GM18873 (cell line): ENCODE measurements around the gene POLR1D.
"Not testable (repeated sequence)": the region's sequence is repeated elsewhere in the genome, so short reads cannot be mapped to it uniquely, and the experiment has no call there.

ENCODE experiments used
- ATAC-seq: cut with Tn5 transposase; IDR thresholded peaks from one replicate; pipeline ENCODE4 v1.9.1; 2021; ENCODE audit warnings: mild to moderate bottlenecking, moderate library complexity, moderate number of reproducible peaks; ENCODE audit not compliant: unreplicated experiment, low FRiP score

The POLR1D gene

GRCh38 chr13:27613628-27614027 lies 8.1 kb upstream of the POLR1D start:
- ATAC-seq = no peak

- no peak for ATAC-seq
Observed at GRCh38 chr13:27617881-27618321, 3.8 kb upstream of the POLR1D start.

GRCh38 chr13:27619093-27619727 lies 2.5 kb upstream of the POLR1D start:
- no peak for ATAC-seq

- peak; percentile 28 for ATAC-seq
Observed at GRCh38 chr13:27619728-27620376, 1.8 kb upstream of the POLR1D start.

DNA sequence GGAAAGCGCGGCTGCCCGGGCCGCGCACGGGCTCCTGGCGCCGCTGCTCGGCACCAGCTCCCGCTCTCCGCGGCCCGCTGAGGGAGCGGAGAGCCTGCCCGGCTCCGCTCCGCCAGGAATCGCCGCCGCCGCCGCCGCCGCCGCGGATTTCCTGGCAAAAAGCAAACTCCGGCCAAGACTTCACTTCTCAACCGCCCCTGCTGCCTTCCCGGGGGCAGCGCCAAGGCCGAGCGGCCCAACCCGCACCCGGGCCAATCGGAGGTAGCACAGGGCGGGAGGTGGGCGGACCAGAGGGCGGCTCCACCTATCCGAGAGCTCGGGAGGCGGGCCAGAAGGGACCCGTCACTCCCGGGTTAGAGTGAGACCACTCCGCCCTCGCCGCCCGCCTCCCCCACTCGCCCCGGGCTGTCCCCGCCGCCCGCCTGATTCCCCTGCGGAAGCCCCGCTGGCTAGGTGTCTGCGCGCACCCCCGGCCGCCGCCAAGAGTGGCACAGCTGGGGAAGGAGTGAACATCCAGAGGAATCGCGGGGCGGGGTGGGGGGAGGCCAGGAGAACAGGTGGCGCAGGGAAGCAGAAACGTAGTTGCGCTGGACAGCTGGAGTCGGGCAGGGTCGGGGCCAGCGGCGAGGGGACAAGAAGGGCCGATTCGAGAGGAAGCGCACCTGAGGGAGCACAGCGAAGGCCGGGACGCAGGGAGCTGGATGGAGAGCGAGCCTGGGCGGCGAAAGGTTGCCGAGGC lies 1.1 kb upstream of the POLR1D start, which contains the start of gene LNX2:
TSS of gene LNX2 (minus strand) at position 153 of the 739 bp plus-strand sequence. CDS start 38,826 bp downstream, outside the sequence.
- ATAC-seq = peak; percentile 86

DNA sequence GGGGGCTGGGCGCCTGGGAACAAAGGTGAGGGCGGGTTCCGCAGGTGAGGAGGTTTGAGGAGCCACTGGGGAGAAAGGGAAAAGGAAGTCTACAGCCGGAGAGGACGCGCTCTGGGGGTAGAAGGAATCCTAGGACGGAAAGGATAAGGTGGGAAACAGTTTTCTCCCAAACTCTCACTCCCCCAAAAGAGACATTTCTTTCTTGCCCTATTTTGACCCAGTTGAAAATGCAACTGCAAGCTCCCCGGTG lies 651 bp upstream of the POLR1D start:
- ATAC-seq = no peak

- ATAC-seq = no peak
Observed at GRCh38 chr13:27622102-27622820, 569 bp downstream of the POLR1D start.

- no peak for ATAC-seq
Observed at GRCh38 chr13:27622881-27623280, 1.2 kb downstream of the POLR1D start.

DNA sequence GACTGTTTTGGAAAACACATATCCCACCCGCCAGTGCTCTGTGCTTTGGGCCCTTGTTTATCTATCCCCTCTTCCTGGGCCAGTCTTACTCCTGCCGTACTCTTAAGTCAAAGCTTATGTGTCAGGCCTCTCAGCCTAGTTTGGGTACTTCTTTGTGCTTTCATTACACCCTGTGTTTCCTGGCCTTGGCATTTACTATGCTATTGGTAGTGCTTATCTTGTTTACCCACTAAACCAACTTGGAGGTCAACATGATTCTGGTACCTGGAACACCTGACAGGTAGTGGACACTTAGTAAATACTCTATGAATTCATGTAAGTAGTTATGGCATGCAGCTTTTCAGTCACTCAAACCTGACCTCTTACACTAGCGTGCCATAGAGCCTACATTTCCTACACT lies 2.4 kb downstream of the POLR1D start:
- ATAC-seq = no peak

DNA sequence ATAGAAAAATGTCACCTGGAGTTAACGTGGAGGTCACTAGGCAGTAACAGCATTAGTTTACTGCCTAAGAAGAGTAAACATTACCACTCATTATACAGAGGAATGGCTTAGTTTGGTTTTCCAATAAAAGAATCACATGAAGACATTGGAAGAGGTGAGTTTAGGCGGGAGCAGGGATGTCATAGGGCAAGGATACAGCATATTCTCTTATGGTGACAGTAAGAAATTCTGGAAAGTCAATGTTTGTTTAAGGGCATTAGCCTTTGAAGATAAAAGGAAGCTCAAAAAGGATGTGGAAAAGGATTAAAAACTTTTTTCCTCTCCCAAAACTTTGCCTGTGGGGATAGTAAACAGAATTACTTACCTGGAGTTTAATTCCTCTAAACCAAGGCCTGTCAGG lies 4.1 kb downstream of the POLR1D start:
- no peak for ATAC-seq

- no peak for ATAC-seq
Observed at GRCh38 chr13:27627380-27627779, 5.7 kb downstream of the POLR1D start.

GRCh38 chr13:27628081-27628480 lies 6.4 kb downstream of the POLR1D start:
- ATAC-seq = no peak

DNA sequence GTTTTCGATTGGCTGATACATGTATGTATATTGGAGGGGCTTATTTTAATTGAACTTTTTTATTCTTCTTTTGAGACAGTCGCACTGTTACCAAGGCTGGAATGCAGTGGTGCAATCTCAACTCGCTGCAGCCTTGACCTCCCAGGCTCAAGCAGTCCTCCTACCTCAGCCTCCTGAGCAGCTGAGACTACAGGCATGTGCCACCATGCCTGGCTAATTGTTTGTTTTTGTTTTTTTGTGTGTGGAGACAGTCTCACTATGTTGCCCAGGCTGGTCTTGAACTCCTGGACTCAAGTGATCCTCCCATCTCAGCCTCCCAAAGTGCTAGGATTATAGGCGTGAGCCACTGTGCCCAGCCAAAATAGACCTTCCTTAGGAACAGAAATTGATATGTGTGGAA lies 7.1 kb downstream of the POLR1D start:
- ATAC-seq = not testable (repeated sequence)

- no peak for ATAC-seq
Observed at GRCh38 chr13:27631156-27631555, 9.5 kb downstream of the POLR1D start.

DNA sequence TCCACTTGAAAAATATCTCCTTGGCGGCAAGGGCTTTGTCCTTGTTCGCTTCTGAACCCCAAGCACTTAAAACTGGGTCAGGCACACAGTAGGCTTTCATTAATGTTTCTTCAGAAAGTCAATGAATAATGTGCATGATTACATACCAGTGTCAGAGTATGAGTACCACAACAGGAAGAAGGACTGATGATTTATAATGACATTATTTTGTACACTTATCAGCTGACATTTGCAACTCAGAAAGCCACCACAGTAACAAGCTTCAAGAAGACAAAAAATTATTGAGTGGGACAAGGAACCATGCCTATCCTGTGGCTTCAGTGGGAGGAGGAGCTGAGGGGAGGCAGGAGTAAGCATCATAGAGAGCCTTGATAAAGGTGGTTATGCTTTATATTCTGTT lies 10.0 kb downstream of the POLR1D start:
- ATAC-seq = no peak

- no peak for ATAC-seq
Observed at GRCh38 chr13:27632214-27632613, 10.5 kb downstream of the POLR1D start.

GRCh38 chr13:27632648-27633047 lies 11.0 kb downstream of the POLR1D start:
- ATAC-seq = no peak

DNA sequence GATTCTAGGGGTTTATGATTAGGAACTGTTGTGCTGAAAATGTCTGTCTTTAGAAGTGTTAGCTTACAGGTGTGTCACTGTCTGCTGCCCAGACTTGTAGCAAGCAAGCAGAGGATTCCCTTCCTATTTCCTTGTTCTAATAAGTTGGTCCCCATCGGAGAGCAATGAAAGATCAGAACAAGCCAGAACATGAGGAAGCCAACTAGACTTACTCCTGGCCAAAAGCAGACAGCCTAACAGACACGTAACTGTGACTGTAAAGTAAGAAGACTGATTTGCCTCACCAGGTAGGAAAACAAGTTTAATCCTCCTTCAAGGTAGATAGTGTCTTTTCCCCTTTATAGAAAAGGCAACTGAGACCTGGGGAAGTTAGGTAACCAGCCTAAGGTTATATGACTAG lies 12.5 kb downstream of the POLR1D start:
- no peak for ATAC-seq

DNA sequence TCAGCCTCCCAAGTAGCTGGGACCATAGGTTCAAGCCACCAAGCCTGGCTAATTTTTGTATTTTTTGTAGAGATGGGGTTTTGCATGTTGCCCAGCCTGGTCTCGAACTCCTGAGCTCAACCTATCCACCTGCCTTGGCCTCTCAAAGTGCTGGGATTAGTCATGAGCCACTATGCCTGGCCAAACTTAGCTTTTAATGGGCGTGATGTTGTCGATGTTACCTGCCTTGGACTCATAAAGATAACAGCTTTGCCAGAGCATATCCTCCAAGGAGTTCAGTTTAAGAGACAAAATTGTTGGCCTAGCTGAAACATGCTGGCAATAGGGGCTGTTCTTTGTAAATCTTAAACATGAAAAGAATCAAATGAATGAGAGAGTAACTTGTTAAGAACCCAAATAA lies 13.1 kb downstream of the POLR1D start:
- no peak for ATAC-seq

DNA sequence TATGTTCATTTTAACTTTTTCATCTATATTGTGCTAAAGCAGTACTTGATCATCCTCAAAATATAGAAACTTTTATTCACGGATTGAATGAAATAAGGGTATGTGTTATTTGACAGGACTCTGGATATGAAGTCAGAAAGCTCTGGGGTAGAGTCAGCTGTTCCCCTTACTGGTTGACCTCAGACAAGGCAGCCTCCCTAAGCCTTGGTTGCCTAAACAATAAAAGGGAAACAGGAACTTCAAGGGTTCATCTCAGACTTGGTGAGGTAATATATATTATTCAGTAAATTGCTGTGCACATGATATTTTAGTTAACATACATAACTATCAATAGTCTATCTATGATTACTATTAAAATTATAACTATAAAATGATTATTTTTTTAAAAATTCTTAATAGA lies 13.6 kb downstream of the POLR1D start:
- ATAC-seq = no peak

DNA sequence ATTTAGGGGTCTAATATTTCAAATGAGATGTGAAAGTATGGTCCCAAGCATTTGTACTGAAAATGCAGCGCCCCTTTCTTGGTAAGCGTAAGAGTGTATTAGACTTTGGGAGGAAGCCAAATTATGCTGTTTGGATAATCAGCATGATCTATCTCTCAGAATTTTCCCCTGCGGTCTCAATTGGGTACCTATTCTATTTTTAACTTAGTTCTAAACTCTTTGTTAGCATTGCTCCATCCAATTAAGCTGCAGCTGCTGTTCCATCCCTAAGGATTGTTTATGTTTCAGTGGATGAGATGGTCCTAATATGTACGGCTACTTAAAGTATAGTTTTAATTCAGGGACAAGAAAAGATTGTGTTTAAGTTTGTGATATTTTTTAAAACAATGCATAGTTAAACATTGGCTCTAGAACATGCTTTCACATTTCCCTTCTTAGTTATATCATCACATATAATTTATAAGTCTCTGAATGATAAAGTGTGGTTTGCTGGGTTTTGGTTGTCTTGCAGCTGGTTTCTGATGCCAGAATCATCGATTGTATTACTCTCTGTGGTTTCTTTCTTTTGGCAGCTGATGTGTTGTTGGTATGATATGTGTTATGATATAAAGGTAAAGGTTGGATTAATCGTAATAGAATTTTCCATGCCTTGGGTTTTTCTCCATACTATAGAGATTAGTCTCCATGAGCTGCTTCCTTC lies 15.0 kb downstream of the POLR1D start:
- ATAC-seq = no peak
